Heart right ventricle (tissue), 16 donors: ENCODE results near the gene SRGAP1. TPM values are rescaled to one million over a fixed set of nuclear protein-coding genes. Genes with fewer than 3 reads are reported as not detected.
A peak's percentile ranks its signal among the peaks of the same experiment; 100 is the strongest.
"Not testable (repeated sequence)": the region's sequence is repeated elsewhere in the genome, so short reads cannot be mapped to it uniquely, and the experiment has no call there.

Experiments
- ATAC-seq, 8 donors: fragments of 200-7000 bp; cut with Tn5 transposase; one replicate each; pipeline ENCODE4 v1.9.1; 2020; ENCODE audit warnings: mild to moderate bottlenecking in 8 of 8, moderate library complexity in 8 of 8, moderate number of reproducible peaks in 1 of 8
- DNase-seq, 2 donors: peaks; one replicate each; pipeline ENCODE4 v3.0.0-alpha.2; 2020
- H3K27ac ChIP-seq, 10 donors: fragments of 200-600 bp; sonication (generic) in 2 of 10; one replicate each; pipeline versions ENCODE4 v1.5.0 to v1.8.0; 2020 to 2022; ENCODE audit warnings: mild to moderate bottlenecking in 3 of 10
- H3K27me3 ChIP-seq, 7 donors: fragments of 200-600 bp; one replicate each; pipeline ENCODE4 v1.8.0; 2021 to 2022; ENCODE audit warnings: mild to moderate bottlenecking in 2 of 7
- H3K36me3 ChIP-seq, 9 donors: fragments of 200-600 bp; sonication (generic) in 1 of 9; one replicate each; pipeline versions ENCODE4 v1.5.0 to v1.8.0; 2020 to 2022; ENCODE audit warnings: mild to moderate bottlenecking in 2 of 9
- H3K4me1 ChIP-seq, 9 donors: fragments of 200-600 bp; sonication (generic) in 1 of 9; one replicate each; pipeline versions ENCODE4 v1.5.0 to v1.8.0; 2020 to 2022; ENCODE audit warnings: mild to moderate bottlenecking in 4 of 9
- H3K4me3 ChIP-seq, 10 donors: fragments of 200-600 bp; sonication (generic) in 2 of 10; one replicate each; pipeline versions ENCODE4 v1.5.0 to v1.8.0; 2020 to 2022; ENCODE audit warnings: mild to moderate bottlenecking in 7 of 10, moderate library complexity in 2 of 10
- H3K9me3 ChIP-seq, 11 donors: fragments of 200-600 bp in 10 of 11; sonication (generic) in 2 of 11; one replicate each; pipeline versions ENCODE4 v1.5.0 to v1.8.0; 2013 to 2022; ENCODE audit warnings: mild to moderate bottlenecking in 2 of 11, control low read depth in 1 of 11, moderate library complexity in 1 of 11
- WGBS, 2 donors: extraction: QIAGEN DNeasy Blood & Tissue Kit; methylation state at CpG; one replicate each; pipeline ENCODE4 v1.1.7; 2013; ENCODE audit warnings: inconsistent platforms in 1 of 2; 5-methylcytosine and 5-hydroxymethylcytosine counted together
- intact Hi-C, 10 donors: fragments of 100-400 bp; cut with DNase I; formaldehyde crosslinking; loops; one replicate each; pipeline versions ENCODE4 v1.11.1 to v1.14.2; 2022
- polyA plus RNA-seq, 2 donors: library from polyadenylated mRNA; stranded (reverse); fragments of 200-250 nt; gene quantifications; one replicate each; pipeline ENCODE4 v1.2.3, GENCODE V29; 2013
- total RNA-seq, 10 donors: library from RNA; stranded (reverse); fragmentation: NEBNext Ultra II Directional in 3 of 10; extraction: Animal tissue kit (Norgen Biotek cat#: 25700) in 3 of 10; gene quantifications; one replicate each; pipeline versions ENCODE4 v1.2.1 to v1.2.4, GENCODE V29; 2021 to 2023
- TF ChIP-seq, protein P1 (sequence below), 9 donors: fragments of 200-600 bp; sonication (generic) in 2 of 9; IDR thresholded peaks; one replicate each; pipeline versions ENCODE4 v1.5.0 to v1.8.0; 2021 to 2022; ENCODE audit warnings: antibody characterized with exemption in 9 of 9, mild to moderate bottlenecking in 5 of 9, moderate library complexity in 1 of 9
- donor health status: Arrhythmogenic right ventricular cardiomyopathy.
- donor health status: ischemic (EF 13 %, LVEDD 7.1; RV severe dilation, severe dysfunction).
- donor health status: healthy with polysubstance abuse.
- donor health status: DM: no; HTN: yes; CAD: no.
- donor health status: DM: no; HTN: no; CAD: no.
- donor health status: ischemic (EF 25% LVEDD 6.9; RV normal size, moderate dysfunction).
- donor health status: ischemic (EF 25% LVEDD 5.7; RV mildly dilated, moderate dysfunction).
- donor health status: healthy.
- donor health status: DM: yes; HTN: yes; CAD: no.
- donor health status: Ischemic cardiomyopathy.
- donor health status: ischemic (EF 35%, LVEDD 5.7; RV mildly dilated, moderate dysfunction).
- donor health status: nonischemic (EF 11% LVEDD 7.7; RV severe dilation, severe dysfunction).
- donor health status: DM: yes; HTN: yes; CAD: no.
- donor health status: PGD.
- donor health status: ischemic (EF 29% LVEDD 5.4; RV normal size, mild dysfunction).
- donor health status: nonischemic (EF 23%, LVEDD 6.1; RV moderate dilation, normal function).

SRGAP1 gene
- total and polyA plus RNA-seq, 12 donors = 1.3 to 6.4 (median 3.6) TPM

- TF ChIP-seq, protein P1, sequence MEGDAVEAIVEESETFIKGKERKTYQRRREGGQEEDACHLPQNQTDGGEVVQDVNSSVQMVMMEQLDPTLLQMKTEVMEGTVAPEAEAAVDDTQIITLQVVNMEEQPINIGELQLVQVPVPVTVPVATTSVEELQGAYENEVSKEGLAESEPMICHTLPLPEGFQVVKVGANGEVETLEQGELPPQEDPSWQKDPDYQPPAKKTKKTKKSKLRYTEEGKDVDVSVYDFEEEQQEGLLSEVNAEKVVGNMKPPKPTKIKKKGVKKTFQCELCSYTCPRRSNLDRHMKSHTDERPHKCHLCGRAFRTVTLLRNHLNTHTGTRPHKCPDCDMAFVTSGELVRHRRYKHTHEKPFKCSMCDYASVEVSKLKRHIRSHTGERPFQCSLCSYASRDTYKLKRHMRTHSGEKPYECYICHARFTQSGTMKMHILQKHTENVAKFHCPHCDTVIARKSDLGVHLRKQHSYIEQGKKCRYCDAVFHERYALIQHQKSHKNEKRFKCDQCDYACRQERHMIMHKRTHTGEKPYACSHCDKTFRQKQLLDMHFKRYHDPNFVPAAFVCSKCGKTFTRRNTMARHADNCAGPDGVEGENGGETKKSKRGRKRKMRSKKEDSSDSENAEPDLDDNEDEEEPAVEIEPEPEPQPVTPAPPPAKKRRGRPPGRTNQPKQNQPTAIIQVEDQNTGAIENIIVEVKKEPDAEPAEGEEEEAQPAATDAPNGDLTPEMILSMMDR (IDR thresholded peaks at IDR 0.05) = no peak
- 89 to 90% methylated on average over 2 of the region's 2 CpGs for WGBS, 2 donors
- no peak for DNase-seq
- Histone ChIP-seq H3K27ac (no peak overlapping the region), H3K4me3 (no peak overlapping the region), H3K36me3 (peaks cover 0 to 23% (median 0%) of the 10 kb centered on the region in 9 donors), H3K4me1 (peaks cover 0 to 10% (median 6%) of the 10 kb centered on the region in 9 donors), H3K27me3 (no peaks in the 10 kb centered on the region), H3K9me3 (no peaks in the 10 kb centered on the region)
- ATAC-seq = no peak
- intact Hi-C loops = no loop called here
Measured at GRCh38 chr12:64066776-64067175, 222.3 kb downstream of the SRGAP1 start.

GRCh38 chr12:64070454-64070853, 226.0 kb downstream of the SRGAP1 start:
- H3K9me3 ChIP-seq = no peaks in the 10 kb centered on the region
- no peaks in the 10 kb centered on the region for H3K27me3 ChIP-seq
- TF ChIP-seq, protein P1 (IDR thresholded peaks at IDR 0.05) = no peak
- H3K4me1 ChIP-seq = peaks cover 0 to 10% (median 6%) of the 10 kb centered on the region in 9 donors
- intact Hi-C loops = no loop called here
- no peak overlapping the region for H3K4me3 ChIP-seq
- WGBS, 2 donors = 56 to 58% methylated on average over 2 of the region's 2 CpGs
- ATAC-seq (no peak), DNase-seq (no peak)
- peaks cover 0 to 12% (median 0%) of the 10 kb centered on the region in 9 donors for H3K36me3 ChIP-seq
- H3K27ac ChIP-seq = no peak overlapping the region

DNA sequence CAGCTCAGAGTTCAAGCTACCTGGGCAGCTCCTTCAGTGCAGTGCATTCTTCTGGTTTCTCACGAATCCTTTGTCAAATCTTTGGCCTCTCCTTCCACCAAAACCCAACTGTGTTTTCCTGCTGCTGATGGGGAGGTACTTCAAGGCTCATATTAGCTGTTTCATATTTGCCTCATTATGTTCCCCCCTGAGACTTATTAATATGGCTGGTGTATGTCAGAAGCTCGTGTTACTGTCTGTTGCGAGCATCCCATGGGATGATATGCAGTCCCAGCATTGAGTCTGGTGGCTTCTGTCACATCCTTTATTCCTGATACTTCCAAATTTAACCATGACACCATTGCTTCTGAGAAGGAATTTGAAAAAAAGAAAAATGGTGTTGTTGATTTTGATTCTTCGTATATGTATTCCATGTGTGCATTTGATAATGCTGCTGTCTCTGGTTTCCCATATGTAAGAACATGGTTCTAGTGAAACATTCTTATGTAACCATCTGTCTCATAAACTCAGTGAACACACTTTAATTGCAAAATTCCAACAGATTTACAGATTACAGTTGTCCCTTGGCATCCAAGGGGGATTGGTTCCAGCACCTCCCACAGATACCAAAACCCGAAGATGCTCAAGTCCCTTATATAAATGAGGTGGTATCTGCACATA, 228.5 kb downstream of the SRGAP1 start:
- TF ChIP-seq, protein P1 (IDR thresholded peaks at IDR 0.05) = no peak
- DNase-seq (no peak), ATAC-seq (no peak)
- Histone ChIP-seq H3K4me1 (peaks cover 0 to 10% (median 6%) of the 10 kb centered on the region in 9 donors), H3K9me3 (no peaks in the 10 kb centered on the region), H3K36me3 (peaks cover 0 to 4% (median 0%) of the 10 kb centered on the region in 9 donors), H3K27ac (no peak overlapping the region), H3K4me3 (no peak overlapping the region), H3K27me3 (no peaks in the 10 kb centered on the region)
- WGBS, 2 donors = 85 to 90% methylated on average over 5 of the region's 5 CpGs
- intact Hi-C loops = no loop called here

GRCh38 chr12:64076565-64076964, 232.1 kb downstream of the SRGAP1 start:
- 97% methylated on average over 9 of the region's 9 CpGs for WGBS, 2 donors
- intact Hi-C loops = not testable (repeated sequence)

GRCh38 chr12:64077922-64078321, 233.4 kb downstream of the SRGAP1 start:
- peaks cover 0 to 18% (median 0%) of the 10 kb centered on the region in 9 donors for H3K36me3 ChIP-seq
- no peak overlapping the region for H3K4me3 ChIP-seq
- no peak for DNase-seq
- intact Hi-C loops = no loop called here
- no peaks in the 10 kb centered on the region for H3K27me3 ChIP-seq
- TF ChIP-seq, protein P1 (IDR thresholded peaks at IDR 0.05) = peak in 4 of 9 donors; percentile 12 to 30 (median 22)
- H3K9me3 ChIP-seq = no peaks in the 10 kb centered on the region
- no peak overlapping the region for H3K27ac ChIP-seq
- no peak for ATAC-seq
- peaks cover 2 to 25% (median 15%) of the 10 kb centered on the region in 9 donors for H3K4me1 ChIP-seq

More at GRCh38 chr12:64076565-64076964, 232.1 kb downstream of the SRGAP1 start:
- not testable (repeated sequence) for H3K9me3 ChIP-seq, H3K27me3 ChIP-seq, DNase-seq, H3K4me3 ChIP-seq, ATAC-seq, H3K27ac ChIP-seq
- Histone ChIP-seq H3K4me1 (peaks cover 0 to 15% (median 10%) of the 10 kb centered on the region in 9 donors), H3K36me3 (peaks cover 0 to 18% (median 0%) of the 10 kb centered on the region in 9 donors)
